SK-N-SH treated with all-trans-retinoic acid at 6 μM for 48 hours (cell line): ENCODE data around the gene TXLNA.

Source experiments
- BACH2 ChIP-seq: fragments of 250-450 bp; sonication (Bioruptor Pico); IDR thresholded peaks from 2 replicates; pipeline ENCODE4 v1.9.0; 2021; ENCODE audit warnings: mild to moderate bottlenecking, borderline replicate concordance
- CSDC2 ChIP-seq: fragments of 250-450 bp; sonication (Bioruptor Pico); IDR thresholded peaks from 2 replicates; pipeline ENCODE4 v1.5.0; 2020; ENCODE audit warnings: mild to moderate bottlenecking, moderate library complexity
- PATZ1 ChIP-seq: fragments of 250-450 bp; sonication (Bioruptor Pico); IDR thresholded peaks from 2 replicates; pipeline ENCODE4 v1.8.0; 2020; ENCODE audit warnings: mild to moderate bottlenecking, moderate library complexity, borderline replicate concordance
- RARB ChIP-seq: fragments of 250-450 bp; sonication (Bioruptor Pico); IDR thresholded peaks from 2 replicates; pipeline ENCODE4 v1.8.0; 2021; ENCODE audit warnings: mild to moderate bottlenecking, moderate library complexity
- TOX ChIP-seq: fragments of 250-450 bp; sonication (Bioruptor Pico); IDR thresholded peaks from 2 replicates; pipeline ENCODE4 v1.8.0; 2021; ENCODE audit warnings: mild to moderate bottlenecking, moderate library complexity, borderline replicate concordance
- ZC3H10 ChIP-seq: fragments of 250-450 bp; sonication (Bioruptor Pico); IDR thresholded peaks from 2 replicates; pipeline ENCODE4 v1.5.1; 2021; ENCODE audit warnings: mild to moderate bottlenecking, moderate library complexity
- ZFP3 ChIP-seq: fragments of 250-450 bp; sonication (Bioruptor Pico); IDR thresholded peaks from 2 replicates; pipeline ENCODE4 v1.5.0; 2020; ENCODE audit warnings: mild to moderate bottlenecking, moderate library complexity
- ZFP30 ChIP-seq: fragments of 450-650 bp; formaldehyde crosslinking; IDR thresholded peaks from 2 replicates; pipeline ENCODE4 v1.5.0; 2022; ENCODE audit warnings: mild to moderate bottlenecking, moderate library complexity

DNA sequence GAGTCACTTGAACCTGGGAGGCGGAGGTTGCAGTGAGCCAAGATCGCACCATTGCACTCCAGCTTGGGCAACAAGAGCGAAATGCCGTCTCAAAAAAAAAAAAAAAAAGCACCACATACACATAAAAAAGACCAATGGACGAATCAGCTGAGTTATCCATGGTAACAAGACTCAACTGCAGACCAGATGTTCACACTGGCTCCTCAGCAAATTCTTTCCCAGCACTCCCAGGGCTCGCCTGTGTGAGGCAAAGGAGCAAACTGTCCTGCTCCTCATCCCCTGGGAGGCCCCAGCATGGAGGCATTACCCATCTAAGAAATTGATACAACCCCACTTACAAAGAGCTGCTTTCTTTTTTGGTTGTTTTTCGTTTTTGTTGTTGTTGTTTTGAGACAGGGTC is 39.5 kb downstream of the TXLNA start:
- TF ChIP-seq PATZ1 (CRISPR knock-in tag) (no peak), ZFP3 (CRISPR knock-in tag) (no peak), TOX (CRISPR knock-in tag) (no peak), ZFP30 (CRISPR knock-in tag) (no peak), RARB (CRISPR knock-in tag) (no peak), BACH2 (CRISPR knock-in tag) (no peak), ZC3H10 (no peak), CSDC2 (no peak)
